ENCODE results near the gene TTC34.
"Not testable (repeated sequence)": the region's sequence is repeated elsewhere in the genome, so short reads cannot be mapped to it uniquely, and the experiment has no call there.

The TTC34 gene

DNA sequence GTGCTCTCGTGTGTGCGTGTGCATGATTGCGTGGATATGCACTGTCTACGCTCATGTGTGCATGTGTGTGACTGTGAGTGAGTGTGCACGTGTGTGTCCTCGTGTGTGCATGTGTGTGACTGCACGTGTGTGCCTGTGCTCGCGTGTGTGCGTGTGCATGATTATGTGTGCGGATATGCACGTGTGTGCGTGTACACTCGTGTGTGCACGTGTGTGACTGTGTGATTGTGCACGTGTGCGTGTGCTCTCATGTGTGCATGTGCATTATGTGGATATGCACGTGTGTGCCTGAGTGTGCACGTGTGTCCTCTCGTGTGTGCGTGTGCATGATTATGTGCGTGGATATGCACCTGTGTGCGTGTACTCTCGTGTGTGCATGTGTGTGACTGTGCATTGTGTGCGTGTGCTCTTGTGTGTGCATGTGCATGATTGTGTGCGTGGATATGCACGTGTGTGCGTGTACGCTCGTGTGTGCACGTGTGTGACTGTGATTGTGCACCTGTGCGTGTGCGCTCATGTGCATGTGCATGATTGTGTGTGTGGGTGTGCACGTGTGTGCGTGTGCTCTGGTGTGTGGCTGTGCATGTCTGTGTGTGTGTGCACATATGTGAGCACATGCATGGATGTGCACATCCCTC lies 170.9 kb downstream of the TTC34 start:
- DNase-seq (ENCODE audit: low read depth): no peak
- H3K4me3 ChIP-seq (ENCODE audit: low read depth, low read length): no peak overlapping the region
- TF ChIP-seq, protein P1, sequence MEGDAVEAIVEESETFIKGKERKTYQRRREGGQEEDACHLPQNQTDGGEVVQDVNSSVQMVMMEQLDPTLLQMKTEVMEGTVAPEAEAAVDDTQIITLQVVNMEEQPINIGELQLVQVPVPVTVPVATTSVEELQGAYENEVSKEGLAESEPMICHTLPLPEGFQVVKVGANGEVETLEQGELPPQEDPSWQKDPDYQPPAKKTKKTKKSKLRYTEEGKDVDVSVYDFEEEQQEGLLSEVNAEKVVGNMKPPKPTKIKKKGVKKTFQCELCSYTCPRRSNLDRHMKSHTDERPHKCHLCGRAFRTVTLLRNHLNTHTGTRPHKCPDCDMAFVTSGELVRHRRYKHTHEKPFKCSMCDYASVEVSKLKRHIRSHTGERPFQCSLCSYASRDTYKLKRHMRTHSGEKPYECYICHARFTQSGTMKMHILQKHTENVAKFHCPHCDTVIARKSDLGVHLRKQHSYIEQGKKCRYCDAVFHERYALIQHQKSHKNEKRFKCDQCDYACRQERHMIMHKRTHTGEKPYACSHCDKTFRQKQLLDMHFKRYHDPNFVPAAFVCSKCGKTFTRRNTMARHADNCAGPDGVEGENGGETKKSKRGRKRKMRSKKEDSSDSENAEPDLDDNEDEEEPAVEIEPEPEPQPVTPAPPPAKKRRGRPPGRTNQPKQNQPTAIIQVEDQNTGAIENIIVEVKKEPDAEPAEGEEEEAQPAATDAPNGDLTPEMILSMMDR (IDR thresholded peaks at IDR 0.05; ENCODE audit: control insufficient read depth, extremely low read depth, insufficient read depth): no peak

DNA sequence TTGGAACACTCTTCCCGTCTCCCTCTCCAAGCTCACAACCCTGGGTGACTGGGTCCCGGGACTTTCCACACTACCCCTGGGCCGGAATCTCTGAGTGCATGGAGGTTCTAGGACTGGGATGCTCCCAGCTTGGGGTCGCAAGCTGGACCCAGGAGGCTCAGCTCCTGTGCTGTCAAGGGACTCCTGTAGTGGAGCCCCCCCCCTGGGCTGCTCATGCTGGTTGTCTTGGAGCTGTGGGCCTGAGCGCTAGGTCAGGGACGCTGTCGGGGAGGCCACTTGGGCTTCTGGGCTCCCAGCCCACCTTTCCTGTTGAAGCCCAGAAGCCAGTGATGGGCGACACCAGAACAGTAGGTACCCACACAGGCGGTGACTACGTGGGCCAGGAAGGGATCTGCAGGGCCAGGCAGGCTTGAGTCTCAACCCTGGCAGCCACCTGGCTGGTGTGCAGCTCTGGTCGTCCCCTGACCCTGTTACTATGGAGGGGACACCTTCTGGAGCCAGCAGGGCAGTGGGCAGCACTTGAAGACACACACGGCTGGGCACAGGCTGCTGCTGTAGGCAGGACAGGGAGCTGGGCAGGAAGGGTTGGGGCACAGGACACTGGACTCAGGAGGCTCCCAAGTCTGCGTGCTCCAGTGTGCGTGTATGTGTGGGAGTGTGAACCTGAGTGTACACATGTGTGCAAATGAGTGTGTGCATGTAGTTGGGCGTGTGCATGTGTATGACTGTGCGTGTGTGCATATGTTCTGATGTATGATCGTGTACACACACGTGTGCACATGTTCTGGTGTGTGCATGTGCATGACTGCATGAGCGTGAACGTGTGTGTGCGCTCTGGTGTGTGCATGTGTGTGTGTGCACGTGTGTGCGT lies 171.6 kb downstream of the TTC34 start:
- TF ChIP-seq, protein P1 (IDR thresholded peaks at IDR 0.05; ENCODE audit: control insufficient read depth, extremely low read depth, insufficient read depth): no peak
- DNase-seq (ENCODE audit: low read depth): no peak
- no peak overlapping the region for H3K4me3 ChIP-seq (ENCODE audit: low read depth, low read length)

DNA sequence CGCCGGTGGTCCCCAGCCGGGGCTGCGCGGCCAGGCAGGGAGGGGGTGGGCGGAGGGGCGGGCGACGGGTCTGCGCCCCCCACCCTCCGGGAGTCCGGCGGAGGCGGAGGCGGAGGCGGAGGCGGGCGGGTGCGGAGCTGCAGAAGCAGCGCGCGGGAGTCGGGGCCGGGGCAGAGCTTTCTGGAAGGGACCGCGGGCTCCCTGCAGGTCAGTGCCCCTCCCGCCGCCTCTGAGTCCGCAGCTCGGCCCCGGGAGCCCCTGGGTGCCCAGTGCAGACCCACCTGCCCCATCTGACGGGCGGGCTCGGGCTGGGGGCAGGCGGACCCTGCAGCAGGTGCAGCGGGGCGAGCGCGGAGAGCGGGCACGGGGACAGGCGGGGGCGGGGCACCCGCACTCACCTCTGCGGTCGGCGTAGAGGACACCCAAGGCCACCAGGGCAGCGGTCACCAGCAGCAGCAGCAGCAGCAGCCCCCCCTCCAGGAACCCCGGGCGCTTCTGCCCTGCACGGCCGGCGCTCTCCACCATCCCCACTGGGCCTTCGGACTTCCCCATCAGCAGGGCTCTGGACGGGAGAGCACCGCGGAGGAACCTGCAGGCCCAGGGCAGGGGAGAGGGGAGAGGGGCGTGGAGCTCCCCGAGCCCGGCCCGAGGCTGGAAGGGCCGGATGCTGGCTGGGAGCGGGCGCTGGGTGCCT lies 172.4 kb downstream of the TTC34 start:
- no peak overlapping the region for H3K4me3 ChIP-seq (ENCODE audit: low read depth, low read length)
- DNase-seq (ENCODE audit: low read depth): no peak
- TF ChIP-seq, protein P1 (IDR thresholded peaks at IDR 0.05; ENCODE audit: control insufficient read depth, extremely low read depth, insufficient read depth): no peak

DNA sequence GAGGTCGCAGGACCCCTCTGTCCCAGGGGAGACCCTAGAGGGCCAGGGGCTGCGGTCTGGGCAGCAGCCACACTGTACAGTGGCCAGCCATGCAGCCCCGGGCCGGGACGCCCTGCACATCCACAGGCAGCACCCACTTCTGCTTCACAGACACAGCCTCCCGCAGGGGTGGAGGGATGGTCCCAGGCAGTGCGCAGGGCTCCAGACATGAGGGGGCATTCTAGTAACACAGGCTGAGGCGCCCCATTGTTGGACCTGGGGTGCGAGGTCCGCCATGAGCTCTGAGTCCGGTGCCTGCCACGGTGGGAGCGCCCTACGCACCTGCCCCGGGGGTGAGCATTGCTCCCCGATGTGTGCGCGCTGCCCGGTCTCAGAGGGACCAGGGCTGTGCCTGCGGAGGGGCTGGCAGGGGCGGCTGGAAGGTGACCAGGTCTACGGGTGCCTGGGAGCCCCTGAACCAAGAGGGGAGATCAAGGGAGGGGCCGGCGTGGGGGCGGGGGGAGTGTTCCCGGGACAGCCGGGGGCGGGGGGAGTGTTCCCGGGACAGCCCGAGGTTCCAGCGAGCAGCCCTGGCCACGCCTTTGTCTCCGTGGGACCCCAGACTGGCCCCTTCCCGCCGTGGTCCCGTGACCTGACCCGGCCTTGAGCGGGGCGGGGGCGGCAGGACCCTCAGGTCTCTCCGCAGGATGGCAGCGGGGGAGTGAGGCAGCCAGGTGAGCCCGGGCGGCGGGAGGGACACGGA lies 173.1 kb downstream of the TTC34 start:
- H3K4me3 ChIP-seq (ENCODE audit: low read depth, low read length): no peak overlapping the region
- TF ChIP-seq, protein P1 (IDR thresholded peaks at IDR 0.05; ENCODE audit: control insufficient read depth, extremely low read depth, insufficient read depth): no peak
- DNase-seq (ENCODE audit: low read depth): no peak

DNA sequence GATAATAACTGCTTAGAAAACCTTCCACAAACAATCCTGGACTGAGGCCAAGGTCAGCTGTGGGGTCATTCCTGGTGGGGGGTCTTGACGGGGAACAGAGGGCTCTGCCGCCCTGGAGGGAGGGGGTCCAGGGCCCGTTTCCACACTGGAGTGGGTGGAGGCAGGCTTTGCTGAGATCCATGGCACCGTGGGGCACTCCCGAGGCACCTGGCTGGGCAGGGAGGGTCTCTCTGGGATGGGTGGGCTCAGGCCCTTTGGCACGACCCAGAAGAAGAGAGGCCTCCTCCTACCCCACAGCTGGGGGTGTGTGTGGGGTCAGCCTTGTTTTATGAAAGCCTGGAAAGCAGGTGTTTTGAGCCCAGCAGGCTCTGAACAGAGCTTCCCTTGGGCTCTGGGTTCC lies 173.7 kb downstream of the TTC34 start:
- H3K4me3 ChIP-seq (ENCODE audit: low read depth, low read length): no peak overlapping the region
- TF ChIP-seq, protein P1 (IDR thresholded peaks at IDR 0.05; ENCODE audit: control insufficient read depth, extremely low read depth, insufficient read depth): no peak
- no peak for DNase-seq (ENCODE audit: low read depth)

DNA sequence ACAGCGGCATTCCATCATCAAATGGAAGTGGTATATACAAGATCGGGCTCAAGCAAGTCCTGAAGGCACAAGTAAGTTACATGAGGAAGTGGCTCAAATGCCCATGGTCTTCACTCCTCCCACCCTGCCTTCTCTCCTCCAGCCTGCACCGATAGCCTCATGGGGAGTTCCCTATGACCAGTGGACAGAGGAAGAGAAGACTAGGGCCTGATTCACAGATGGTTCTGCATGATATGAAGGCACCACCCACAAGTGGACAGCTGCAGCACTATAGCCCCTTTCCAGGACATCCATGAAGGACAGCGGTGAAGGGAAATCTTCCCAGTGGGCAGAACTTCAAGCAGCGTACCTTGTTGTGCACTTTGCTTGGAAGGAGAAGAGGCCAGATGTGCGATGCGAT lies 175.7 kb downstream of the TTC34 start:
- not testable (repeated sequence) for DNase-seq (ENCODE audit: low read depth); H3K4me3 ChIP-seq (ENCODE audit: low read depth, low read length)
